ENCODE data around the gene ARMC9.

DNA sequence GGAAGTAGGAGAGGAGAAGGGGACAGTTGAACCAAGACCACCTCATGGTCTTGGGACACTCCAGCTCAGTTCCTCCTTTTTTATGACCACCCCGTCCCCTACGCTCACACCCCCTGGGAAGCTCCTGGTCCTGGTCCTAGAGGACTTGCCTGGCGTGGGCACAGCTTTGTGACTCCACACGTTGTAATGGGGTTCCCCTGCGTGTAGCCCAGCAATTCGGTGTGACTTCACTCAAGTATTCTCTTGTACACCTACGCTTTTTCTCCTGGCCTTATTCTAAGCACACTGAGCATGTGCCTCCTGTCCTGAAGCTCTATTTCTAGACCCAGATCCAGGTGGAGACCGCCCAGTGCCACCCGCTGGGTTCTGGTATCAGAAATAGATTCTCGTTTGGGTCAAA is 161.0 kb downstream of the ARMC9 start:
- TF ChIP-seq, protein P1, sequence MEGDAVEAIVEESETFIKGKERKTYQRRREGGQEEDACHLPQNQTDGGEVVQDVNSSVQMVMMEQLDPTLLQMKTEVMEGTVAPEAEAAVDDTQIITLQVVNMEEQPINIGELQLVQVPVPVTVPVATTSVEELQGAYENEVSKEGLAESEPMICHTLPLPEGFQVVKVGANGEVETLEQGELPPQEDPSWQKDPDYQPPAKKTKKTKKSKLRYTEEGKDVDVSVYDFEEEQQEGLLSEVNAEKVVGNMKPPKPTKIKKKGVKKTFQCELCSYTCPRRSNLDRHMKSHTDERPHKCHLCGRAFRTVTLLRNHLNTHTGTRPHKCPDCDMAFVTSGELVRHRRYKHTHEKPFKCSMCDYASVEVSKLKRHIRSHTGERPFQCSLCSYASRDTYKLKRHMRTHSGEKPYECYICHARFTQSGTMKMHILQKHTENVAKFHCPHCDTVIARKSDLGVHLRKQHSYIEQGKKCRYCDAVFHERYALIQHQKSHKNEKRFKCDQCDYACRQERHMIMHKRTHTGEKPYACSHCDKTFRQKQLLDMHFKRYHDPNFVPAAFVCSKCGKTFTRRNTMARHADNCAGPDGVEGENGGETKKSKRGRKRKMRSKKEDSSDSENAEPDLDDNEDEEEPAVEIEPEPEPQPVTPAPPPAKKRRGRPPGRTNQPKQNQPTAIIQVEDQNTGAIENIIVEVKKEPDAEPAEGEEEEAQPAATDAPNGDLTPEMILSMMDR (conservative IDR thresholded peaks at IDR 0.05; ENCODE audit: low read depth, low read length): no peak
- no peak for TF ChIP-seq EZH2phosphoT487 (IDR thresholded peaks at IDR 0.05; ENCODE audit: borderline replicate concordance, low read length)
- no peak for TF ChIP-seq EZH2 (IDR thresholded peaks at IDR 0.05; ENCODE audit: low read length, unreplicated experiment)

Measured in PC-3 (cell line).